IPS-18c (cell line): Measurements from ENCODE around the gene CECR2.

Source experiments
- H3K4me3 ChIP-seq: 2 replicates; pipeline ENCODE4 v1.7.0; 2013; ENCODE audit warnings: low read depth, mild to moderate bottlenecking, low read length, moderate library complexity; ENCODE audit not compliant: insufficient read depth
- H3K9me3 ChIP-seq: one replicate; pipeline ENCODE4 v1.6.1; 2013; ENCODE audit warnings: mild to moderate bottlenecking, low read length, moderate library complexity; ENCODE audit not compliant: control insufficient read depth, insufficient read depth

Gene CECR2

GRCh38 chr22:17384612-17385330 is 15.5 kb downstream of the CECR2 start:
- no peaks in the 10 kb centered on the region for H3K9me3 ChIP-seq
- H3K4me3 ChIP-seq = no peak overlapping the region

GRCh38 chr22:17387356-17387755 is 18.1 kb downstream of the CECR2 start:
- no peaks in the 10 kb centered on the region for H3K9me3 ChIP-seq
- no peak overlapping the region for H3K4me3 ChIP-seq

- Histone ChIP-seq H3K9me3 (no peaks in the 10 kb centered on the region), H3K4me3 (no peak overlapping the region)
Observed at GRCh38 chr22:17388235-17388634, 19.0 kb downstream of the CECR2 start.

GRCh38 chr22:17390087-17390486 is 20.8 kb downstream of the CECR2 start:
- Histone ChIP-seq H3K4me3 (no peak overlapping the region), H3K9me3 (no peaks in the 10 kb centered on the region)

DNA sequence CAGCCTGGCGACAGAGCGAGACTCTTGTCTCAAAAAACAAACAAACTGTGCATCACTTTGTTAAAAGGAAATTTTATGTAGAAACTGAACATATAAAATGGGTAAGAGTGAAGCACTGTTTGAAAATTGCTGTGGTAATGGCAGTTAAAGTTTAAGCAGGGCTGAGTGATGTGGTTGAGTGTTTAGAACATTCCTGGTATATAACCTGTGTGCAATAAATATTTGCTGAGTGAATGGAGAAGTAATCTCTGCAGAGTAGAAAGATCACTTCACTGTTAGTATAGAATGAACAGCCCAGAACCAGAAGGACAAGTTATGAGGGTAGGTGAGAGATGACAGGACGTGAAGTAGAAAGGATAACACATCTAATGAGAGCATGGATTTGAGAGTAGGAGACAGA is 27.3 kb downstream of the CECR2 start:
- H3K9me3 ChIP-seq = no peaks in the 10 kb centered on the region
- H3K4me3 ChIP-seq = no peak overlapping the region

DNA sequence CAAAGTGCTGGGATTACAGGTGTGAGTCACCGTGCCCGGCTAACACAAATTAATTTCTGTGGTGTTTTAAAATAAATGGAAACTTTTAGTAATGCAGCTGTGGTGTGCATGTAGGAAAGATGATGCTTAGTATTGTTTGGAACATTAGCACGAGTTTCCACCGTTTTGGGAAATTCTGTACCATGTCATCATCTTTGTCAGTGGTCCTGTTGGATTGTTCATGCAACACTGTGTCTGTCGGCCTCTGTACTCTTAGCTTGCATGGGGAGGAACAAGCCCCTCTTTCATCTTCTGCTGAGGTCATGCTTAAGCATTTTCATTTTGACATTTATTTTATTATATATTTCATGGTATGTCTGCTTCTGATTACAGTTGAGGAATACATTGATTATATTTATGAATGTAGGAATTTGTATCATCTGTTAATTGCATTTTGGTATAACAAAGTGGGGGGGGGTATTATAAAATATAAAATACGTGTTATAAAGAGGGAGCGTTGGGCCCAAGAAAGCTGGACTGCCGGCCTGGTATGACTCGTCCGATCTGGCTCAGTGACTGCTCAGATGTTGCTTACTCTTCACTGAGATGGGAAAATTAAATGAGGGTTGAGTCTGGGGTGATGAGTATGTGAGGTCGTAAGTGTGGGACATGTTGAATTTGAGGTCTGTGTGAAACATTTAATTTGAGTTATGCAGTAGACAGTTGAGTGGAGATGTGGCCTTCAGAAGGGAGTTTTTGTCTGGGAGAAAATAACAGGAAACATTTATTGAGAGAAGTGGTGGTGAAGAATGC is 28.7 kb downstream of the CECR2 start:
- no peak overlapping the region for H3K4me3 ChIP-seq
- no peaks in the 10 kb centered on the region for H3K9me3 ChIP-seq

DNA sequence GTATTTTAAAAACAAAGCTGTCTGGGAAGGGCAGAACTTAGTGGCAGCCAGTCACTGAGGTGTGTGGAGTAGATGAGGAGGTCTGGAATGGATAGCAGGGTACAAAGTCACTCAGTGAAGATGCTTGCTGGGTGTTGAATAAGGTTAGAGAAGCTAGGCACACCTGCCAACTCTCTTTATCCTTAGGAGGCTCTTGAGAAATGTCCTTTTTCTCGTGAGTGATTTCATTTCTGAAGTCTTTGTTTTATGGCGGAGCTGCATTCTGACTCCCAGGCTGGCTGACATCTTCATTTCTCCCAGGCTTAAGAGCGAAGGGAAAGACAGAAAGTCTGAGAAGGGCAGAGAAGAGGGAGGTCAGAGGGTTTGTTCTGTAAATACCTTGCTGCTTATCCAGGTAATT is 31.0 kb downstream of the CECR2 start:
- Histone ChIP-seq H3K9me3 (no peaks in the 10 kb centered on the region), H3K4me3 (no peak overlapping the region)

GRCh38 chr22:17401728-17402127 is 32.5 kb downstream of the CECR2 start:
- Histone ChIP-seq H3K4me3 (no peak overlapping the region), H3K9me3 (no peaks in the 10 kb centered on the region)

- Histone ChIP-seq H3K4me3 (no peak overlapping the region), H3K9me3 (no peaks in the 10 kb centered on the region)
Observed at GRCh38 chr22:17402293-17402692, 33.0 kb downstream of the CECR2 start.

DNA sequence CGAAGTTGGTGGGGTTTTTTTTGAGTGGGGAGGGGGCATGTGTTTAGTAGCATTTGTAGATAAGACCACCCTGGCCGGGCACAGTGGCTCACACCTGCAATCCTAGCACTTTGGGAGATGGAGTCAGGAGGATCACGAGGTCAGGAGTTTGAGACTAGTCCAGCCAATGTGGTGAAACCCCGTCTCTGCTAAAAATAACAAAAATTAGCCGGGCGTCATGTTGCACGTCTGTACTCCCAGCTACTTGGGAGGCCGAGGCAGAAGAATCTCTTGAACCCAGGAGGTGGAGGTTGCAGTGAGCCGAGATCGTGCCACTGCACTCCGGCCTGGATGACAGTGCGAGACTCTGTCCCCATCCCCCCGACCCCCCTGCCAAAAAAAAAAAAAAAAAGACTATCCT is 34.6 kb downstream of the CECR2 start:
- Histone ChIP-seq H3K9me3 (no peaks in the 10 kb centered on the region), H3K4me3 (no peak overlapping the region)

GRCh38 chr22:17407643-17408042 is 38.4 kb downstream of the CECR2 start:
- Histone ChIP-seq H3K9me3 (no peaks in the 10 kb centered on the region), H3K4me3 (no peak overlapping the region)

GRCh38 chr22:17410576-17410975 is 41.3 kb downstream of the CECR2 start:
- Histone ChIP-seq H3K4me3 (no peak overlapping the region), H3K9me3 (no peaks in the 10 kb centered on the region)

DNA sequence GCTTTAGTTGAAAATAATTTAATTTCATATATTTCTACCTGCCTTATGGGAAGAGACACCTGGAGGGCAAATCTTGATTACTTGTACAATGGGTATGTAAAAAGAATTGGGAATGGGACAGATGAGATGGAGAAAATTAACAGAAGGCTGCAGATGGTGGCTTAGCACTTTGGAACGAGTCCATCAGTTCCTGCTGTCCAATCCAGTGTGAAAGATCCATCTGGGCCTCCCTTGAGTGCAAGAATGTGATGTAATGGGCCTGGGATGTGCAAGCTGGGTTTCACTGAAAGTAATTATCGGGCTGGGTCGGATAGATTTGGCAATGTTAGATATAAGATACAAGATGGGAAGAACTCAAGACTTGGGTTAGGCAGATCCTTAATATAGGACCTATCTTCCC is 42.0 kb downstream of the CECR2 start:
- Histone ChIP-seq H3K4me3 (no peak overlapping the region), H3K9me3 (no peaks in the 10 kb centered on the region)

- Histone ChIP-seq H3K4me3 (no peak overlapping the region), H3K9me3 (no peaks in the 10 kb centered on the region)
Observed at GRCh38 chr22:17412232-17412631, 43.0 kb downstream of the CECR2 start.

DNA sequence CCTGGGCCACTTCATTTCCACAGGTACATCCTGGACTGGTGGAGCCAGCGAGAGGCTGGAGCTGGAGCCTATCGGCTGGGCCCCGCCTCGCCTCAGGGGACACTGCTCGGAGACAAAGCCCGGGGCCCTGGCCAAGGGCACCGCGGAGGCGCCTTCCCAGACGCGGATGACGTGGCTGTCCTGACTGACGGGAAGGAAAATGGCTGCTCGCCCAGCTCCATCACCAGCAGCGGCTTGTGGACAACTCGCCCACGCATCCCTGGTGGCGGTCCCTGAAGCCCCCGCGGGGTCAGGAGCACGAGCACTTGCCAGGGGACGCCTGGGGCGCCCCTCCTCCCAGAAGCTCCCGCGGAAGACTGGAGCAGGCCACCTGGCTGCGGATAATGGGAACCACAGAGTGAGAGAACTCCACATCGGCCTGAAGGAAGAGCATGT is 49.6 kb downstream of the CECR2 start:
- no peak overlapping the region for H3K4me3 ChIP-seq
- H3K9me3 ChIP-seq = peaks cover 2% of the 10 kb centered on the region

DNA sequence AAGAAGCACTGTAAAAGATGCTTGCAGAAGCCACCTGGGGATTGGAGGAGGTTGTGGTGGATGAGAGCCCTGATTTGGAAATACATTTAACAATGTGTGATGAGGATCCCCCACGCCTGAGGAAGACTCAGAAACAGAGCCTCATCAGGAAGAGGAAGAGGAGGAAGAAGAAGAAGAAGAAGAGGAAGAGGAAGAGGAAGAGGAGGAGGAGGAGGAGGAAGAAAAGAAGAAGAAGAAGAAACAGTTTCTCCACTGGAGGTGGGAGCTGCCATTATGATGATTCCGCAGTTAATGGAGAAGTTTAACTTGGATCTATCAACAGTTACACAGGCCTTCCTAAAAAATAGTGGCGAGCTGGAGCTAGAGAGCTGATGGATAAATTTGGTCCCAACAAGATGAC is 50.1 kb downstream of the CECR2 start:
- peaks cover 2% of the 10 kb centered on the region for H3K9me3 ChIP-seq
- no peak overlapping the region for H3K4me3 ChIP-seq

GRCh38 chr22:17422736-17423343 is 53.6 kb downstream of the CECR2 start:
- H3K4me3 ChIP-seq = no peak overlapping the region
- H3K9me3 ChIP-seq = peaks cover 2% of the 10 kb centered on the region

DNA sequence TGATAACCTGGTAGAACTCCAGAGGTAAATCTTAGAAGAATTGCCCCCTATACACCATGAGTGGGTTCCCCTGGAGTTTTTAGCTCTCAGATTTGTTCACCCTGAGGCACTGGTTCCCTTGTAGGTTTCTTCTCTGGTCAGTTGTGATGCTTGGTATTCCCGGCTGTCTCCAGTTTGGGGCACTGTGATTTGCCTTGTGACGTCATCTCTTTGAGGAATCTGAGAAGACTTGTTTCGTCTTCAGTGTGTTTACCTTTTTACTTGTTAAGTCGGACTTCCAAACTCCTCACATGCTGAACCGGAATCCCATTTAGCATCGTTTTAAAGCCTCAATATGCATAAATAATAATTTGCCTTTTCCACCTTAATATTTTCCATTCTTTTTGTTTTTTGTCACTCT is 54.4 kb downstream of the CECR2 start:
- Histone ChIP-seq H3K9me3 (peaks cover 1% of the 10 kb centered on the region), H3K4me3 (no peak overlapping the region)
